IMR-90 (cell line): ENCODE measurements around the gene ALDH7A1.

Experiments used
- CEBPB ChIP-seq: IDR thresholded peaks from 2 replicates; pipeline ENCODE4 v1.6.1; 2012; ENCODE audit warnings: low read depth, low read length, improper control_type of control experiment
- FOS ChIP-seq: fragments of 150-350 bp; IDR thresholded peaks from 2 replicates; pipeline ENCODE4 v1.6.1; 2016; ENCODE audit warnings: low read depth, low read length
- POLR2A ChIP-seq: IDR thresholded peaks from 2 replicates; pipeline ENCODE4 v1.6.1; 2012; ENCODE audit warnings: mild to moderate bottlenecking, low read depth, low read length
- RAD21 ChIP-seq: IDR thresholded peaks from 2 replicates; pipeline ENCODE4 v1.6.1; 2012; ENCODE audit warnings: low read length, improper control_type of control experiment
- RCOR1 ChIP-seq: IDR thresholded peaks from 2 replicates; pipeline ENCODE4 v1.6.1; 2012; ENCODE audit warnings: mild to moderate bottlenecking, low read length, improper control_type of control experiment; ENCODE audit not compliant: insufficient replicate concordance
- RFX5 ChIP-seq: IDR thresholded peaks from 2 replicates; pipeline ENCODE4 v1.8.0; 2012; ENCODE audit warnings: low read depth, mild to moderate bottlenecking, low read length, moderate library complexity
- TF ChIP-seq, protein P1 (sequence below): conservative IDR thresholded peaks from 2 replicates; pipeline ENCODE4 v1.5.1; 2012; ENCODE audit warnings: mild to moderate bottlenecking, low read depth, low read length, improper control_type of control experiment
- TF ChIP-seq, protein P2 (sequence below): fragments of 150-350 bp; IDR thresholded peaks from 2 replicates; pipeline ENCODE4 v1.6.1; 2017; ENCODE audit warnings: mild to moderate bottlenecking, antibody characterized with exemption, low read length, low read depth

DNA sequence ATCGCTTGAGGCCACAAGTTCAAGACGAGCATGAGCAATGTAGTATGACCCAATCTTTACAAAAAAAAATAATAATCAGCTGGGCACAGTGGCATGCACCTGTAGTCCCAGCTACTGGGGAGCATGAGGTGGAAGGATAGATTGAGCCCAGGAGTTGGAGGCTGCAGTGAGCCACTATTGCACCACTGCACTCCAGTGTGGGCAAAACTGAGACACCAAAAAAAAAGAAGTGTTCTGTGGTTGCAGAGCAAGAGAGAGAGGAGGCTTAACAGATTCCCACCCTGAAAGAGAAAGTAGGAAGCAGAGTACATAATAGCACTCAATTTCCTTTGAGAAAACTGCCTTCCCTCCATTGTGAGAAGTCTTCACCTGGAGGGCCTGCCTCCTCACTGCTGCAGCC is 52.6 kb downstream of the ALDH7A1 start:
- TF ChIP-seq, protein P1, sequence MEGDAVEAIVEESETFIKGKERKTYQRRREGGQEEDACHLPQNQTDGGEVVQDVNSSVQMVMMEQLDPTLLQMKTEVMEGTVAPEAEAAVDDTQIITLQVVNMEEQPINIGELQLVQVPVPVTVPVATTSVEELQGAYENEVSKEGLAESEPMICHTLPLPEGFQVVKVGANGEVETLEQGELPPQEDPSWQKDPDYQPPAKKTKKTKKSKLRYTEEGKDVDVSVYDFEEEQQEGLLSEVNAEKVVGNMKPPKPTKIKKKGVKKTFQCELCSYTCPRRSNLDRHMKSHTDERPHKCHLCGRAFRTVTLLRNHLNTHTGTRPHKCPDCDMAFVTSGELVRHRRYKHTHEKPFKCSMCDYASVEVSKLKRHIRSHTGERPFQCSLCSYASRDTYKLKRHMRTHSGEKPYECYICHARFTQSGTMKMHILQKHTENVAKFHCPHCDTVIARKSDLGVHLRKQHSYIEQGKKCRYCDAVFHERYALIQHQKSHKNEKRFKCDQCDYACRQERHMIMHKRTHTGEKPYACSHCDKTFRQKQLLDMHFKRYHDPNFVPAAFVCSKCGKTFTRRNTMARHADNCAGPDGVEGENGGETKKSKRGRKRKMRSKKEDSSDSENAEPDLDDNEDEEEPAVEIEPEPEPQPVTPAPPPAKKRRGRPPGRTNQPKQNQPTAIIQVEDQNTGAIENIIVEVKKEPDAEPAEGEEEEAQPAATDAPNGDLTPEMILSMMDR, result no peak
- TF ChIP-seq POLR2A (no peak), CEBPB (no peak), RCOR1 (no peak), FOS (no peak), RAD21 (no peak), RFX5 (no peak)
- TF ChIP-seq, protein P2, sequence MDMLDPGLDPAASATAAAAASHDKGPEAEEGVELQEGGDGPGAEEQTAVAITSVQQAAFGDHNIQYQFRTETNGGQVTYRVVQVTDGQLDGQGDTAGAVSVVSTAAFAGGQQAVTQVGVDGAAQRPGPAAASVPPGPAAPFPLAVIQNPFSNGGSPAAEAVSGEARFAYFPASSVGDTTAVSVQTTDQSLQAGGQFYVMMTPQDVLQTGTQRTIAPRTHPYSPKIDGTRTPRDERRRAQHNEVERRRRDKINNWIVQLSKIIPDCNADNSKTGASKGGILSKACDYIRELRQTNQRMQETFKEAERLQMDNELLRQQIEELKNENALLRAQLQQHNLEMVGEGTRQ, result no peak
